CD4-positive, alpha-beta T cell (primary cell): Measurements from ENCODE around the gene AGXT. TPM values are rescaled to one million over a fixed set of nuclear protein-coding genes. Genes with fewer than 3 reads are reported as not detected.

Experiments used
- ATAC-seq: fragments of 200-7000 bp; cut with Tn5 transposase; one replicate; pipeline ENCODE4 v1.10.0; 2022; ENCODE audit warnings: mild to moderate bottlenecking; ENCODE audit not compliant: poor library complexity
- CTCF ChIA-PET: fragments of 350-600 bp; sonication (Branson Sonifier 250); formaldehyde crosslinking; loops from one replicate; lab custom pipeline; 2021; ENCODE audit warnings: antibody characterized with exemption, inconsistent platforms; lab: Charles Lee
- POLR2A ChIA-PET: fragments of 350-600 bp; sonication (Branson Sonifier 250); formaldehyde crosslinking; loops from one replicate; lab custom pipeline; 2021; ENCODE audit warnings: antibody characterized with exemption, inconsistent platforms; lab: Charles Lee
- DNase-seq, 14 experiments: peaks; one replicate each; pipeline ENCODE4 v3.0.0-alpha.2; 2013 to 2020; ENCODE audit warnings: mixed read lengths in 2 of 14
- H3K27ac ChIP-seq, 2 donors: one replicate each; pipeline versions ENCODE4 v1.5.1 to v1.7.0; 2013; ENCODE audit warnings: low read length in 2 of 2, low read depth in 1 of 2, mild to moderate bottlenecking in 1 of 2
- H3K27me3 ChIP-seq, 2 experiments: 1 replicate in 1 of 2; 2 replicates in 1 of 2; pipeline versions ENCODE4 v1.6.1 to v1.7.0; 2013; ENCODE audit warnings: low read length in 2 of 2, control low read depth in 1 of 2, mild to moderate bottlenecking in 1 of 2, moderate library complexity in 1 of 2; ENCODE audit not compliant: insufficient read depth in 2 of 2, control insufficient read depth in 1 of 2
- H3K36me3 ChIP-seq: one replicate; pipeline ENCODE4 v1.6.1; 2013; ENCODE audit warnings: low read length, control low read depth; ENCODE audit not compliant: insufficient read depth
- H3K4me1 ChIP-seq: one replicate; pipeline ENCODE4 v1.6.1; 2013; ENCODE audit warnings: low read length, control low read depth; ENCODE audit not compliant: insufficient read depth
- H3K4me3 ChIP-seq: one replicate; pipeline ENCODE4 v1.5.1; 2013; ENCODE audit warnings: mild to moderate bottlenecking, low read length, moderate library complexity
- H3K9me3 ChIP-seq, 2 experiments: 1 replicate in 1 of 2; 2 replicates in 1 of 2; pipeline versions ENCODE4 v1.6.1 to v1.7.0; 2013; ENCODE audit warnings: low read length in 2 of 2, mild to moderate bottlenecking in 2 of 2, control low read depth in 1 of 2, moderate library complexity in 1 of 2; ENCODE audit not compliant: control insufficient read depth in 1 of 2, insufficient read depth in 1 of 2
- H3K27ac Mint-ChIP-seq: one replicate; pipeline ENCODE4 v1.8.0; 2020; ENCODE audit warnings: mixed read lengths
- H3K27me3 Mint-ChIP-seq: one replicate; pipeline ENCODE4 v1.8.0; 2021; ENCODE audit warnings: mixed read lengths
- H3K36me3 Mint-ChIP-seq: one replicate; pipeline ENCODE4 v1.8.0; 2021; ENCODE audit warnings: low read depth, mixed read lengths
- H3K4me1 Mint-ChIP-seq: one replicate; pipeline ENCODE4 v1.8.0; 2021; ENCODE audit warnings: low read depth, mixed read lengths
- H3K4me3 Mint-ChIP-seq: one replicate; pipeline ENCODE4 v1.8.0; 2020; ENCODE audit warnings: mild to moderate bottlenecking, mixed read lengths
- H3K9me3 Mint-ChIP-seq: one replicate; pipeline ENCODE4 v1.8.0; 2020; ENCODE audit warnings: mixed read lengths
- CTCF ChIP-seq: fragments of 200-600 bp; IDR thresholded peaks from one replicate; pipeline ENCODE4 v1.8.0; 2022; ENCODE audit warnings: antibody characterized with exemption, mild to moderate bottlenecking
- intact Hi-C, 2 experiments: fragments of 100-400 bp; cut with DNase I in 1 of 2; cut with micrococcal nuclease in 1 of 2; formaldehyde crosslinking; loops; one replicate each; pipeline versions ENCODE4 v1.15.1 to v1.9.0; 2023 to 2025; cut with DNase I, micrococcal nuclease
- total RNA-seq, 174 experiments: library from RNA in 2 of 174; stranded (reverse) in 2 of 174; gene quantifications; one replicate each; pipeline ENCODE4 v1.2.3 and lab custom pipeline; 2021 to 2026

The AGXT gene
- total RNA-seq, 2 experiments from 2014 or later, result not detected

DNA sequence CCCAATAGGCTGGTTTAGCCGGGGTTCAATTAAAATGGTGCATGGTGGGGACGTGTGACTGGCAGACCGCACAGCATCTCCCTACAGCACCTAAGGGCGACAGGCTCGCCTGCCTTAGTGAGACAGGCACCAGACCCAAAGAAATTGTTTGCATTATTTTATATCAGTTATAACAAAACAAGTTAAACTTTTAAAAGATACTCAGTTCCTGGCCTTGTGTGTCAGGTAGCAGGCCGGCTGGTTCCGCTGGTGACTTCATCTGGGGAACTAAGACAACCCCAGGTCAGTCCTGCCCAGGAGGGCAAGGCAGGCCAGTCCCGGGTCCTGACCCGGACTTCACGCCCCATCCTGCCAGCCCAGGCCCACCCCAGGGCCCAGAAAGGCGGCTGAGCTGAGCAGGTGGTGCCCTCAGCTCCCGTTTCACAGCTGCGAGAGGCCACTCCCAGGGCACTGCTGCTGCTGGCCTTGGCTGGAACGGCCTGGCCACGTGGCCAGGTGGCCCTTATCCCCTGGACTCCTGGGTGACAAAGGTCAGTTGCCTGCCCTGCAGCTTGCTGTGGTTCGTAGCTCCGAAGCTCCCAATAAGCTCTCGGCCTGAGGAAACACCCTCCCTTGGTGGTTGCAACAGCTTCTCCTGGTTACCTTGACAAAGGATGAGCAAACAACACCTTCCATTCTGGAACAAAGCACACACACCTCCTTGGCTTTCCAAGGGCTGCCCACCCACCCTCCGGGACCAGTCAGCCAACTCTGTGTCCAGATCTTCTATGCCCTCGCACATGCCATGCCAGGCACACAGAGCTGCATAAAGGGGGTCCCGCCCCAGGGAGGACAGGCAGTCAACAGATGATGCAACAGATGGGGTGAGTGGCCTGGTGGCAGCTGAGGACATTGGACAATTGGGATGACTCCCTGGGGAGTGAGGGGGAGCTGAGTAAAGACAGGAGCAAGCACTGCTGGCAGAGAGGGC, 11.3 kb upstream of the AGXT start:
- Mint-ChIP-seq H3K27me3 (no peaks in the 10 kb centered on the region), H3K4me3 (no peak overlapping the region), H3K9me3 (no peaks in the 10 kb centered on the region), H3K27ac (no peak overlapping the region), H3K4me1 (no peaks in the 10 kb centered on the region), H3K36me3 (no peaks in the 10 kb centered on the region)
- Histone ChIP-seq H3K27me3 (no peaks in the 10 kb centered on the region), H3K27ac (no peak overlapping the region), H3K4me1 (no peaks in the 10 kb centered on the region), H3K9me3 (peaks cover 0 to 24% of the 10 kb centered on the region in 2 experiments), H3K4me3 (no peak overlapping the region), H3K36me3 (no peaks in the 10 kb centered on the region)
- ATAC-seq, result no peak
- intact Hi-C loops, result no loop called here
- POLR2A ChIA-PET, result no interaction called here
- no peak for TF ChIP-seq CTCF
- CTCF ChIA-PET, result no interaction called here
- DNase-seq, result no peak

GRCh38 chr2:240858321-240858720, 10.3 kb upstream of the AGXT start:
- CTCF ChIA-PET, result no interaction called here
- no peak overlapping the region for H3K4me3 Mint-ChIP-seq
- no peaks in the 10 kb centered on the region for H3K36me3 ChIP-seq
- POLR2A ChIA-PET, result no interaction called here
- TF ChIP-seq CTCF, result no peak
- intact Hi-C loops, result no loop called here
- no peak overlapping the region for H3K4me3 ChIP-seq
- ATAC-seq (no peak), DNase-seq (no peak)
- H3K27me3 Mint-ChIP-seq, result no peaks in the 10 kb centered on the region
- H3K27ac Mint-ChIP-seq, result no peak overlapping the region
- H3K9me3 Mint-ChIP-seq, result no peaks in the 10 kb centered on the region
- no peak overlapping the region for H3K27ac ChIP-seq
- no peaks in the 10 kb centered on the region for H3K36me3 Mint-ChIP-seq
- H3K27me3 ChIP-seq, result no peaks in the 10 kb centered on the region
- no peaks in the 10 kb centered on the region for H3K4me1 ChIP-seq
- H3K9me3 ChIP-seq, result peaks cover 0 to 24% of the 10 kb centered on the region in 2 experiments
- no peaks in the 10 kb centered on the region for H3K4me1 Mint-ChIP-seq

GRCh38 chr2:240858871-240859270, 9.8 kb upstream of the AGXT start:
- Histone ChIP-seq H3K27me3 (no peaks in the 10 kb centered on the region), H3K4me3 (no peak overlapping the region), H3K9me3 (peaks cover 0 to 24% of the 10 kb centered on the region in 2 experiments), H3K4me1 (no peaks in the 10 kb centered on the region), H3K36me3 (no peaks in the 10 kb centered on the region), H3K27ac (no peak overlapping the region)
- no peak for TF ChIP-seq CTCF
- Mint-ChIP-seq H3K9me3 (no peaks in the 10 kb centered on the region), H3K27me3 (no peaks in the 10 kb centered on the region), H3K4me1 (no peaks in the 10 kb centered on the region), H3K4me3 (no peak overlapping the region), H3K36me3 (no peaks in the 10 kb centered on the region), H3K27ac (no peak overlapping the region)
- ChIA-PET CTCF (no interaction called here), POLR2A (no interaction called here)
- intact Hi-C loops, result no loop called here
- no peak for DNase-seq
- no peak for ATAC-seq
